Breast epithelium (tissue), 4 donors: Measurements from ENCODE around the gene CAMTA1. TPM values are rescaled to one million over a fixed set of nuclear protein-coding genes. Genes with fewer than 3 reads are reported as not detected.
A peak's percentile ranks its signal among the peaks of the same experiment; 100 is the strongest.

ENCODE experiments used
- DNase-seq, 2 donors: peaks; one replicate each; pipeline ENCODE4 v3.0.0-alpha.2; 2019; ENCODE audit warnings: low spot score in 2 of 2
- H3K27ac ChIP-seq, 2 donors: fragments of 200-600 bp; sonication (generic) in 1 of 2; one replicate each; pipeline ENCODE4 v1.5.1; 2016 to 2019; ENCODE audit warnings: mild to moderate bottlenecking in 1 of 2
- H3K27me3 ChIP-seq, 2 donors: fragments of 200-600 bp; sonication (generic) in 1 of 2; one replicate each; pipeline versions ENCODE4 v1.5.1 to v1.6.0; 2017 to 2019; ENCODE audit warnings: control low read depth in 1 of 2, mild to moderate bottlenecking in 1 of 2
- H3K36me3 ChIP-seq: fragments of 200-600 bp; one replicate; pipeline ENCODE4 v1.5.1; 2019
- H3K4me1 ChIP-seq, 2 donors: fragments of 200-600 bp; sonication (generic); one replicate each; pipeline ENCODE4 v1.5.1; 2016 to 2019; ENCODE audit warnings: control low read depth in 1 of 2
- H3K4me3 ChIP-seq, 3 donors: fragments of 200-600 bp; sonication (generic); 1 replicate in 2 of 3; 2 replicates in 1 of 3; pipeline ENCODE4 v1.5.1; 2016 to 2019; ENCODE audit warnings: mild to moderate bottlenecking in 3 of 3, moderate library complexity in 2 of 3
- H3K9me3 ChIP-seq, 2 donors: fragments of 200-600 bp; sonication (generic) in 1 of 2; one replicate each; pipeline ENCODE4 v1.5.1; 2016 to 2019; ENCODE audit warnings: control low read depth in 1 of 2
- POLR2A ChIP-seq: fragments of 450-650 bp; IDR thresholded peaks from one replicate; pipeline ENCODE4 v1.6.1; 2016; ENCODE audit warnings: antibody characterized with exemption, mild to moderate bottlenecking, moderate library complexity
- POLR2AphosphoS5 ChIP-seq, 3 donors: sonication (generic); formaldehyde crosslinking; IDR thresholded peaks; one replicate each; pipeline ENCODE4 v1.6.1; 2017; ENCODE audit warnings: antibody characterized with exemption in 3 of 3
- intact Hi-C: fragments of 100-400 bp; cut with DNase I; formaldehyde crosslinking; loops from one replicate; pipeline ENCODE4 v1.15.1; 2023; ENCODE audit warnings: low total_unique reads
- total RNA-seq, 3 donors: library from RNA; depleted of rRNA; stranded (reverse); fragments of >200 nt; gene quantifications; one replicate each; pipeline ENCODE4 v1.1.0, GENCODE V29; 2016
- TF ChIP-seq, protein P1 (sequence below), 3 donors: fragments of 450-650 bp; IDR thresholded peaks; one replicate each; pipeline ENCODE4 v1.5.1; 2016 to 2017; ENCODE audit warnings: antibody characterized with exemption in 3 of 3, mild to moderate bottlenecking in 3 of 3, moderate library complexity in 3 of 3

CAMTA1 gene
- total RNA-seq, 3 donors from 2014 or later = 53.4 to 84.0 (median 61.9) TPM

DNA sequence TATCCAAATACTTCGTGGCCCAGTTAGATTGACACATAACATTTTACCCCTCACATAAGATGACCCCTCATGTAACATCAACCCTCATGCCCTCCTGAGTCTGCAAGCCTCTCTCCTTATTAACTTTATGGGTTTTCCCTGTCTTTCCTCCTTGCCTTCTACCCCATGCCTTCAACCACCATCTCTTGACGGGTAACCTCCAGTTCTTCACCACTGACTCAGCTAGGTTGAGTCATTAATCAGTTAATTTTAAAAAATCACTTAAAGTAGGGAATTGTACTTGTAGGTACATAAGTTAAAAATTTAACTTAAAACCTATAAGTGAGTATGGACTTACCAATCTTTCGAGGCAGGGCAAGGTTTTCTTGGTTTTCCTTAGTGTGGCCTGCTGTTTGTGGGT lies 330.7 kb downstream of the CAMTA1 start:
- H3K4me1 ChIP-seq = no peaks in the 10 kb centered on the region
- no peaks in the 10 kb centered on the region for H3K36me3 ChIP-seq
- TF ChIP-seq POLR2A (no peak), POLR2AphosphoS5 (IDR thresholded peaks at IDR 0.05) (no peak)
- TF ChIP-seq, protein P1, sequence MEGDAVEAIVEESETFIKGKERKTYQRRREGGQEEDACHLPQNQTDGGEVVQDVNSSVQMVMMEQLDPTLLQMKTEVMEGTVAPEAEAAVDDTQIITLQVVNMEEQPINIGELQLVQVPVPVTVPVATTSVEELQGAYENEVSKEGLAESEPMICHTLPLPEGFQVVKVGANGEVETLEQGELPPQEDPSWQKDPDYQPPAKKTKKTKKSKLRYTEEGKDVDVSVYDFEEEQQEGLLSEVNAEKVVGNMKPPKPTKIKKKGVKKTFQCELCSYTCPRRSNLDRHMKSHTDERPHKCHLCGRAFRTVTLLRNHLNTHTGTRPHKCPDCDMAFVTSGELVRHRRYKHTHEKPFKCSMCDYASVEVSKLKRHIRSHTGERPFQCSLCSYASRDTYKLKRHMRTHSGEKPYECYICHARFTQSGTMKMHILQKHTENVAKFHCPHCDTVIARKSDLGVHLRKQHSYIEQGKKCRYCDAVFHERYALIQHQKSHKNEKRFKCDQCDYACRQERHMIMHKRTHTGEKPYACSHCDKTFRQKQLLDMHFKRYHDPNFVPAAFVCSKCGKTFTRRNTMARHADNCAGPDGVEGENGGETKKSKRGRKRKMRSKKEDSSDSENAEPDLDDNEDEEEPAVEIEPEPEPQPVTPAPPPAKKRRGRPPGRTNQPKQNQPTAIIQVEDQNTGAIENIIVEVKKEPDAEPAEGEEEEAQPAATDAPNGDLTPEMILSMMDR (IDR thresholded peaks at IDR 0.05) = no peak
- intact Hi-C loops = no loop called here
- no peak overlapping the region for H3K27ac ChIP-seq
- no peaks in the 10 kb centered on the region for H3K27me3 ChIP-seq
- H3K4me3 ChIP-seq = no peak overlapping the region
- H3K9me3 ChIP-seq = no peaks in the 10 kb centered on the region
- no peak for DNase-seq

DNA sequence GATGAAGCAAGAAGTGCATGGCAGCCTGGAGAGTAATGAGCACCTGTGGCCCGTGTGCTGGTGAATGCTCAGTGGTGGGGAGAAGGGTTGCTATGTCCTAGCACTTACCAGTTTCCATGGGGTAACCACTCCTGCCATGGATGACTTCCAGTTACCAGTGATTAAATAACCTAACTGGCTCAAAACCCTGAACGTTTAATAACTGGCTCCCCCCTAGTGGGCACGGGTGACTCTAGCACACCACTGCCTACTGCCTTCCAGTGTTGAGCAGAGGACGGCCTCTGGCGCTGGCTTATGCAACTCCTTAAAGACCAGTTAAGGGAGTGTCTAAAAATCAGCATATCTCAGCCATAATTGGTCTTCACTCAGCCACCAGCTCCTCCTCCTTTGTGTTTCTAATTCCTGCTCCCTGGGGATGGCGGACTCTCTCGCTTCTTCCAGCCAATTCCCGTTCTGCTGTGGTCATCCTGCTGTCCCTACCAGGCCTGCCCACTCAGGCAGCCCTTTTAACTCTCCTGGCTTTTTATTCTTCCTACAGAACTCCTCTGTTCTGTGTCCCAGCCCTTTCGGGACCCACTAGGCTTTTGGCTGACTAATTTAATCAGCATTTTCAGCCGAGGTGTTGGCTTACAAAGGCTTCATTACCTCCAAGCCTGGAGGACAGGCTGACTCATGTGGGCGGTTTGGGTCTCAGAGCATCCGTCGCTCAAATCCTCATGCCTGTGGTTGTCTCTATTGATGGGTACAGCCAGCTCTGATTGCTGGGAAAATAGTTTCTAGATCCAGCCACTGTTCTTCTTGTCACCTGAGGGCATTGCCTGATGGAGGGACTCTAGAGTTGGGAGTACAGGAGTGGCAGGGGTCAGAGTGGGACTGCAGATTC lies 332.4 kb downstream of the CAMTA1 start:
- intact Hi-C loops = no loop called here
- peak overlapping the region; percentile 68 to 76 for H3K27ac ChIP-seq
- H3K4me3 ChIP-seq = no peak overlapping the region
- H3K27me3 ChIP-seq = no peaks in the 10 kb centered on the region
- no peaks in the 10 kb centered on the region for H3K9me3 ChIP-seq
- TF ChIP-seq POLR2A (no peak), POLR2AphosphoS5 (IDR thresholded peaks at IDR 0.05) (no peak)
- TF ChIP-seq, protein P1 (IDR thresholded peaks at IDR 0.05) = peak in 2 of 3 donors; percentile 29 to 38
- H3K4me1 ChIP-seq = peaks cover 0 to 9% of the 10 kb centered on the region in 2 donors
- DNase-seq = peak; percentile 61 to 74
- H3K36me3 ChIP-seq = no peaks in the 10 kb centered on the region

DNA sequence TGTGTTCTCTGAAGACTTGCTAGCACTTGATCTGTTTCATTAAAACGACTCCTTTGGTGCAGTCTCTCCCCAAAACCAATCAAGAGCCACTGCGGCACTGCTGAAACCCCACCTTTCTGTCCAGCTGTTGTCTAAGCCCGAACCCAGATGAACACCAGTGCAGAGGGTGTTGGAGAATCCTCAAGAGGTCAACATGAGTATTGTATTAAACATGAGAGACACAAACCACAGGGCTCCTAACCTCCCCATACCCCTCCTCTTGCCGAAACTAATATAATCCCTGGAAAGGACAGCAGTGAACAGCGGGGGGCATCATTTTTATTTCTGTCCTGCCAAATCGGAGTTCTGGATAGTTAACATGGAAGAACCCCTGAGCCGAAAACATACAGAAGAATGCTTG lies 333.9 kb downstream of the CAMTA1 start:
- no peak overlapping the region for H3K27ac ChIP-seq
- no peak overlapping the region for H3K4me3 ChIP-seq
- H3K27me3 ChIP-seq = no peaks in the 10 kb centered on the region
- intact Hi-C loops = no loop called here
- H3K9me3 ChIP-seq = no peaks in the 10 kb centered on the region
- peaks cover 0 to 9% of the 10 kb centered on the region in 2 donors for H3K4me1 ChIP-seq
- no peaks in the 10 kb centered on the region for H3K36me3 ChIP-seq
- TF ChIP-seq POLR2AphosphoS5 (IDR thresholded peaks at IDR 0.05) = no peak
- TF ChIP-seq, protein P1 (IDR thresholded peaks at IDR 0.05) = no peak
- TF ChIP-seq POLR2A = no peak
- DNase-seq = no peak

DNA sequence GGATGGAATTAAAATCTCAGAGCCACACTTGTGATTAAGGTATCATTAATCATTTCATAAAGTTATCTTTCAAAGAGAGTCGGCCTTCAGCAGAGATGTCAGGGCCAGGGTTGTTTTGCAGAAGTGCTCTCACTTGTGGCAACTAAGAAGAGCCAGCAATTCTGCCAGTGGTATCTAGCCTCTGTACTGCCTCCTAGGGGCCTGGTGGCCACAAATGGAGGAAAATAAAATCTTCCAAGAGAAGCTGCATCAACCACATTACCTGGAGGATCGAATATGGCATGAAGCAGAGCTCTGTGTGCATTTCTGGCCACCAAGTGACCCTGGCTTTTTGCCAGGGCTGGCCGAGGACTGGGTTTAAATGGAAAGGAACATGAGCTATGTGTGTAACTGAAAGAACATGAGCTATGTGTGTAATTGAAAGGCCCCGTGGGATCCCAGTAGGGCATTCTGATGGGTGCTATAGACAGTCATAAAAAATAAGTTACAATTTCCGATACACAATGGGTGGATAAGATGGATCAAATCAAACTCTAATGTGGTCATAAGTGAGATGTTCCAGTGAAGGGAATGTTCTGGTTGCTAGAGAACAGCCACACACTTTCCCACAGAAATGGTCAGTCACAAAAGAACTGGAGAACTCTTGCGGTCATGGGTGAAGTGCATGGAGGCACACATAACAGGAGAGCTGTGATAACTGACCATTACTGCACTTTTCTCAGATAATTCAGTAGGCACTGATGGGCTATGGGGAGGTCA lies 335.8 kb downstream of the CAMTA1 start:
- no peaks in the 10 kb centered on the region for H3K9me3 ChIP-seq
- DNase-seq = peak in 1 of 2 donors; percentile 18
- H3K4me1 ChIP-seq = peaks cover 0 to 9% of the 10 kb centered on the region in 2 donors
- TF ChIP-seq, protein P1 (IDR thresholded peaks at IDR 0.05) = no peak
- TF ChIP-seq POLR2AphosphoS5 (IDR thresholded peaks at IDR 0.05) = no peak
- no peak for TF ChIP-seq POLR2A
- intact Hi-C loops = no loop called here
- H3K36me3 ChIP-seq = no peaks in the 10 kb centered on the region
- H3K27me3 ChIP-seq = no peaks in the 10 kb centered on the region
- no peak overlapping the region for H3K4me3 ChIP-seq
- no peak overlapping the region for H3K27ac ChIP-seq

DNA sequence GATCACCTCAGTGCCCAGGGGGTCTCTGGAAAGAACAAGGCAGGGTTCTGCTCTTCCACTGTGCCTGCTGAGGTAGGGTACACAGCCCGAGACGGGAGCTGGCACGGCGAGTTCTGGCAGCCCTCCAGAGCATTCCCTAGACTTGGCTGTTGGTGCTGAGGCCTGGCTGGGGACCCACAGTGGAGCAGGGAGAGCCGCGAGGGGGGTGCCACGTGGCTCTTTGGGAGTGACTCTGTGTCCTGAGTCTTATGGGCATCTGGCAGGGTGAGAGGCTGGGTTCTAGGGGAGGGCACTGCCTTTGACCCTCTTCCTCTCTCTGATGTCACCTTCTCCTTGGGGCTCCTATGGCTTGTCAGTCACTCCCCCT lies 336.4 kb downstream of the CAMTA1 start:
- peak; percentile 71 to 73 for DNase-seq
- peaks cover 0 to 9% of the 10 kb centered on the region in 2 donors for H3K4me1 ChIP-seq
- H3K4me3 ChIP-seq = no peak overlapping the region
- no peaks in the 10 kb centered on the region for H3K9me3 ChIP-seq
- intact Hi-C loops = no loop called here
- H3K36me3 ChIP-seq = no peaks in the 10 kb centered on the region
- TF ChIP-seq, protein P1 (IDR thresholded peaks at IDR 0.05) = no peak
- no peaks in the 10 kb centered on the region for H3K27me3 ChIP-seq
- H3K27ac ChIP-seq = no peak overlapping the region
